PC-9 (cell line): ENCODE results near the gene SALL4.

Experiments
- CTCF ChIP-seq: fragments of 200-600 bp; sonication (generic); conservative IDR thresholded peaks from 2 replicates; pipeline ENCODE4 v1.6.1; 2017; ENCODE audit warnings: mixed run types, antibody characterized with exemption, mild to moderate bottlenecking, moderate library complexity
- EZH2 ChIP-seq: fragments of 200-600 bp; sonication (generic); IDR thresholded peaks from 2 replicates; pipeline ENCODE4 v1.8.0; 2017; ENCODE audit warnings: antibody characterized with exemption, low read depth

GRCh38 chr20:51848346-51848745 lies 46.0 kb upstream of the SALL4 start:
- TF ChIP-seq CTCF (no peak), EZH2 (no peak)
